WTC11 (cell line): ENCODE measurements around the gene PGA3.

Experiments
- ESRRA ChIP-seq: sonication (generic); formaldehyde crosslinking; IDR thresholded peaks from 2 replicates; pipeline ENCODE4 v1.8.1; 2022; ENCODE audit warnings: mild to moderate bottlenecking, missing genetic modification reagents, borderline replicate concordance
- FOXJ3 ChIP-seq: sonication (generic); formaldehyde crosslinking; IDR thresholded peaks from 2 replicates; pipeline ENCODE4 v1.9.0; 2021; ENCODE audit warnings: missing genetic modification reagents, mild to moderate bottlenecking, borderline replicate concordance
- GRHL2 ChIP-seq: fragments of 250-450 bp; sonication (Bioruptor Pico); IDR thresholded peaks from 2 replicates; pipeline ENCODE4 v1.8.0; 2022; ENCODE audit warnings: mild to moderate bottlenecking, moderate library complexity; ENCODE audit not compliant: insufficient replicate concordance, severe bottlenecking
- KAT7 ChIP-seq: sonication (generic); formaldehyde crosslinking; IDR thresholded peaks from 2 replicates; pipeline ENCODE4 v1.8.1; 2023; ENCODE audit warnings: missing genetic modification reagents, mild to moderate bottlenecking, borderline replicate concordance
- NR2C2 ChIP-seq: sonication (generic); formaldehyde crosslinking; IDR thresholded peaks from 2 replicates; pipeline ENCODE4 v1.8.0; 2022; ENCODE audit warnings: mild to moderate bottlenecking, missing genetic modification reagents
- TCF7 ChIP-seq: sonication (generic); formaldehyde crosslinking; IDR thresholded peaks from 2 replicates; pipeline ENCODE4 v1.8.0; 2022; ENCODE audit warnings: mild to moderate bottlenecking, low read depth, missing genetic modification reagents, moderate library complexity
- ZNF121 ChIP-seq: sonication (generic); formaldehyde crosslinking; IDR thresholded peaks from 2 replicates; pipeline ENCODE4 v1.8.0; 2023; ENCODE audit warnings: missing genetic modification reagents
- TF ChIP-seq, protein P1 (sequence below): fragments of 200-600 bp; IDR thresholded peaks from 2 replicates; pipeline ENCODE4 v1.8.0; 2022; ENCODE audit warnings: antibody characterized with exemption
- TF ChIP-seq, protein P2 (sequence below): sonication (generic); formaldehyde crosslinking; IDR thresholded peaks from 2 replicates; pipeline ENCODE4 v1.8.0; 2022; ENCODE audit warnings: mild to moderate bottlenecking, missing genetic modification reagents
- TF ChIP-seq, protein P3 (sequence below): sonication (generic); formaldehyde crosslinking; conservative IDR thresholded peaks from 2 replicates; pipeline ENCODE4 v1.8.1; 2022; ENCODE audit warnings: mild to moderate bottlenecking, missing genetic modification reagents
- TF ChIP-seq, protein P4 (sequence below): sonication (generic); formaldehyde crosslinking; IDR thresholded peaks from 2 replicates; pipeline ENCODE4 v1.8.0; 2022; ENCODE audit warnings: mild to moderate bottlenecking, missing genetic modification reagents
- TF ChIP-seq, protein P5 (sequence below): sonication (generic); formaldehyde crosslinking; IDR thresholded peaks from 2 replicates; pipeline ENCODE4 v1.8.1; 2023; ENCODE audit warnings: mild to moderate bottlenecking, missing genetic modification reagents, moderate library complexity
- TF ChIP-seq, protein P6 (sequence below): fragments of 250-450 bp; sonication (Bioruptor Pico); IDR thresholded peaks from 2 replicates; pipeline ENCODE4 v2.1.2; 2022; ENCODE audit warnings: mild to moderate bottlenecking, moderate library complexity
- TF ChIP-seq, protein P7 (sequence below): sonication (generic); formaldehyde crosslinking; IDR thresholded peaks from 2 replicates; pipeline ENCODE4 v1.8.1; 2022; ENCODE audit warnings: missing genetic modification reagents, borderline replicate concordance

DNA sequence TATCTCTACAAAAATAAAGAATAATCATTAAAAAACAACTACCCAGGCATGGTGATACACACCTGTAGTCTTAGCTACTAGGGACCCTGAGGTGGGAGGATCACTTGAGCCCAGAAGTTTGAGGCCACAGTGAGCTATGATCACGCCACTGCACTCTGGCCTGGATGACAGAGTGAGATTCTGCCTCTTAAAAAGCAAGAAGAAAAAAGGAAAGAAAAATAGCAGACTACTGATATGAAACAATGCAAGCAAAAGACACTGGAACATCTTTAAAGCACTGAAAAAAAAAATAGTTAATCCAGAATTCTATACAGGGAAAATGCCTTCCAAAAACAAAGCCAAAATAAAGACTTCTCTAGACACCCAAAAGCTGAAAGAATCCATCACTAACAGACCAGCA is 48.0 kb upstream of the PGA3 start:
- TF ChIP-seq, protein P1, sequence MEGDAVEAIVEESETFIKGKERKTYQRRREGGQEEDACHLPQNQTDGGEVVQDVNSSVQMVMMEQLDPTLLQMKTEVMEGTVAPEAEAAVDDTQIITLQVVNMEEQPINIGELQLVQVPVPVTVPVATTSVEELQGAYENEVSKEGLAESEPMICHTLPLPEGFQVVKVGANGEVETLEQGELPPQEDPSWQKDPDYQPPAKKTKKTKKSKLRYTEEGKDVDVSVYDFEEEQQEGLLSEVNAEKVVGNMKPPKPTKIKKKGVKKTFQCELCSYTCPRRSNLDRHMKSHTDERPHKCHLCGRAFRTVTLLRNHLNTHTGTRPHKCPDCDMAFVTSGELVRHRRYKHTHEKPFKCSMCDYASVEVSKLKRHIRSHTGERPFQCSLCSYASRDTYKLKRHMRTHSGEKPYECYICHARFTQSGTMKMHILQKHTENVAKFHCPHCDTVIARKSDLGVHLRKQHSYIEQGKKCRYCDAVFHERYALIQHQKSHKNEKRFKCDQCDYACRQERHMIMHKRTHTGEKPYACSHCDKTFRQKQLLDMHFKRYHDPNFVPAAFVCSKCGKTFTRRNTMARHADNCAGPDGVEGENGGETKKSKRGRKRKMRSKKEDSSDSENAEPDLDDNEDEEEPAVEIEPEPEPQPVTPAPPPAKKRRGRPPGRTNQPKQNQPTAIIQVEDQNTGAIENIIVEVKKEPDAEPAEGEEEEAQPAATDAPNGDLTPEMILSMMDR, result no peak
- TF ChIP-seq, protein P2, sequence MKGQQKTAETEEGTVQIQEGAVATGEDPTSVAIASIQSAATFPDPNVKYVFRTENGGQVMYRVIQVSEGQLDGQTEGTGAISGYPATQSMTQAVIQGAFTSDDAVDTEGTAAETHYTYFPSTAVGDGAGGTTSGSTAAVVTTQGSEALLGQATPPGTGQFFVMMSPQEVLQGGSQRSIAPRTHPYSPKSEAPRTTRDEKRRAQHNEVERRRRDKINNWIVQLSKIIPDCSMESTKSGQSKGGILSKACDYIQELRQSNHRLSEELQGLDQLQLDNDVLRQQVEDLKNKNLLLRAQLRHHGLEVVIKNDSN (CRISPR knock-in tag), result no peak
- TF ChIP-seq TCF7 (CRISPR knock-in tag) (no peak), GRHL2 (CRISPR knock-in tag) (no peak), FOXJ3 (no peak), KAT7 (CRISPR knock-in tag) (no peak), ZNF121 (no peak), NR2C2 (CRISPR knock-in tag) (no peak), ESRRA (CRISPR knock-in tag) (no peak)
- TF ChIP-seq, protein P3, sequence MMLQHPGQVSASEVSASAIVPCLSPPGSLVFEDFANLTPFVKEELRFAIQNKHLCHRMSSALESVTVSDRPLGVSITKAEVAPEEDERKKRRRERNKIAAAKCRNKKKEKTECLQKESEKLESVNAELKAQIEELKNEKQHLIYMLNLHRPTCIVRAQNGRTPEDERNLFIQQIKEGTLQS (CRISPR knock-in tag), result no peak
- TF ChIP-seq, protein P4, sequence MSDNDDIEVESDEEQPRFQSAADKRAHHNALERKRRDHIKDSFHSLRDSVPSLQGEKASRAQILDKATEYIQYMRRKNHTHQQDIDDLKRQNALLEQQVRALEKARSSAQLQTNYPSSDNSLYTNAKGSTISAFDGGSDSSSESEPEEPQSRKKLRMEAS (CRISPR knock-in tag), result no peak
- TF ChIP-seq, protein P5, sequence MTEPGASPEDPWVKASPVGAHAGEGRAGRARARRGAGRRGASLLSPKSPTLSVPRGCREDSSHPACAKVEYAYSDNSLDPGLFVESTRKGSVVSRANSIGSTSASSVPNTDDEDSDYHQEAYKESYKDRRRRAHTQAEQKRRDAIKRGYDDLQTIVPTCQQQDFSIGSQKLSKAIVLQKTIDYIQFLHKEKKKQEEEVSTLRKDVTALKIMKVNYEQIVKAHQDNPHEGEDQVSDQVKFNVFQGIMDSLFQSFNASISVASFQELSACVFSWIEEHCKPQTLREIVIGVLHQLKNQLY (CRISPR knock-in tag), result no peak
- TF ChIP-seq, protein P6, sequence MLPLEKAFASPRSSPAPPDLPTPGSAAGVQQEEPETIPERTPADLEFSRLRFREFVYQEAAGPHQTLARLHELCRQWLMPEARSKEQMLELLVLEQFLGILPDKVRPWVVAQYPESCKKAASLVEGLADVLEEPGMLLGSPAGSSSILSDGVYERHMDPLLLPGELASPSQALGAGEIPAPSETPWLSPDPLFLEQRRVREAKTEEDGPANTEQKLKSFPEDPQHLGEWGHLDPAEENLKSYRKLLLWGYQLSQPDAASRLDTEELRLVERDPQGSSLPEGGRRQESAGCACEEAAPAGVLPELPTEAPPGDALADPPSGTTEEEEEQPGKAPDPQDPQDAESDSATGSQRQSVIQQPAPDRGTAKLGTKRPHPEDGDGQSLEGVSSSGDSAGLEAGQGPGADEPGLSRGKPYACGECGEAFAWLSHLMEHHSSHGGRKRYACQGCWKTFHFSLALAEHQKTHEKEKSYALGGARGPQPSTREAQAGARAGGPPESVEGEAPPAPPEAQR (CRISPR knock-in tag), result no peak
- TF ChIP-seq, protein P7, sequence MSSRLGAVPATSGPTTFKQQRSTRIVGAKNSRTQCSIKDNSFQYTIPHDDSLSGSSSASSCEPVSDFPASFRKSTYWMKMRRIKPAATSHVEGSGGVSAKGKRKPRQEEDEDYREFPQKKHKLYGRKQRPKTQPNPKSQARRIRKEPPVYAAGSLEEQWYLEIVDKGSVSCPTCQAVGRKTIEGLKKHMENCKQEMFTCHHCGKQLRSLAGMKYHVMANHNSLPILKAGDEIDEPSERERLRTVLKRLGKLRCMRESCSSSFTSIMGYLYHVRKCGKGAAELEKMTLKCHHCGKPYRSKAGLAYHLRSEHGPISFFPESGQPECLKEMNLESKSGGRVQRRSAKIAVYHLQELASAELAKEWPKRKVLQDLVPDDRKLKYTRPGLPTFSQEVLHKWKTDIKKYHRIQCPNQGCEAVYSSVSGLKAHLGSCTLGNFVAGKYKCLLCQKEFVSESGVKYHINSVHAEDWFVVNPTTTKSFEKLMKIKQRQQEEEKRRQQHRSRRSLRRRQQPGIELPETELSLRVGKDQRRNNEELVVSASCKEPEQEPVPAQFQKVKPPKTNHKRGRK, result no peak
